Activated CD8-positive, alpha-beta memory T cell treated with anti-CD3 and anti-CD28 coated beads for 24 hours (primary cell): ENCODE results near the gene TFCP2L1.

Experiments used
- DNase-seq: peaks from one replicate; pipeline ENCODE4 v3.0.0-alpha.2; 2020

The TFCP2L1 gene

DNA sequence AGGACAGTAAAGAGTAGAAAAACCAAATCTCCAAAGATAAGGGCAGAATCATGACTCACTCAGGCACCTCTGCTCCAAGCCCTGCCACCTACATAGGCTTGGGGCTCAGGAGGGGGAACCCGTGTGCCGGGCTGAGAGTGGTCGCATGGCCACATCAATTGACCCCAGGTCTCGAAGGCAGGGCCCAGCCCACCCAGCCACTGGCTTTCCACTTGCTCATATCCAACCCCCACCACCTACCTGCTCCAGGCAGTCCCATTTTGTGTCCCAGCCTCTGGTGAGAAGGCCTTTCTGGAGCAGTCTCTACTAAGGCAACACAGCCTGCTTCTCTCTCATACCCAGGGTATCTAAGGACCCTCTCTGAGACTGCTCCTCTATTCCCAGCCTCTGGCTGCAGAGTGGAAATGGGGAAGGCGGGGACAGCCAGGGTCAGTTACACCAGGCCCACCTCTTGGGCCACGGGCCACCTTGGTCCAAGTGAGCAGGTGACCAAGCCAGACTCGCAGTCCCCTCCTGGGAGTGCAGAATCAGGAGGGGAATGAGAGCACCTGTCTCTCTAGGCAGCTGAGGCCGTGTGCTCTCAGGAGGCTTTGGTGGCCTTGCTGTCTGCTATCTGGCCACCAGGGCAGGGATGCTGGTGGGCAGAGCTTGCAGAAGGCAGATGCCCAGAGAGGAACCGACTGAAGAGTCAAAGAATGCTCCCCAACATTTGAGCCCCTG, 20.8 kb downstream of the TFCP2L1 start:
- DNase-seq, result no peak

DNA sequence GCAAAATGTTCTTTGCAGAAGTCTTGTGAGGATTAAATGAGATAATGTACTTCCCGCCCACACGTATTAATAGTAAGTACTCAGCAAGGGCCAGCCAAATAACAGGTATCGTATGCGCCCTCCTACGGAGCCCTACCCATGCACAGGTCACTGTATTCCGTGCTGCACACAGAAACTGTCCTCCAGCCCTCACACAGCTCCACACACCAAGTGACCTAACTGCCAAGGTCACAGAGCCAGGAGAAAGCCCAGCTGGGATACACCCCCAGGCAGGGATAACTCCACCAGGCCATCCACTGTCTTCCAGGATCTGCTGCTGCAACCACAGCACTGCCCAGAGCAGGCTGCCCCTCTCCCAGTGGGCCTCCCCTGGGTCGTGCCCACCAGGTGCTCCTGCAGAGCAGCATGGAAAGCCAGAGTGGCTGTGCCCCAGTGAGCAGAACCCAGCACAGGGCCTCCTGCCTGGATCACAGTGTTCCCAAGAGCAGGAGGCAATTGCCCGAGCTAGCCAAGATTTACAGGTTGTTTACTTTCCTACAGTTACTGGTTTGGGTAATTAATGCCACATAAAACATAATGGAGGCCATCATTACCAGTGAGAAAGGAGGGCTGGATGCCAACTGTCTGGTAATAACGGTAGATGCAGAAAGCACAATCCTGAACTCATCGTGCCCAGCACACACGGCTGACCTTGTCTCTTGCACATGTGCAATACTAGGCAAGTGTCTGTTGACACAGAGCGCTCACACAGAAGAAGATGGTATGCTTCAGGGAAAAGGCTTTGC, 24.4 kb downstream of the TFCP2L1 start:
- DNase-seq, result no peak

GRCh38 chr2:121258051-121258450, 27.0 kb downstream of the TFCP2L1 start:
- DNase-seq, result no peak

DNA sequence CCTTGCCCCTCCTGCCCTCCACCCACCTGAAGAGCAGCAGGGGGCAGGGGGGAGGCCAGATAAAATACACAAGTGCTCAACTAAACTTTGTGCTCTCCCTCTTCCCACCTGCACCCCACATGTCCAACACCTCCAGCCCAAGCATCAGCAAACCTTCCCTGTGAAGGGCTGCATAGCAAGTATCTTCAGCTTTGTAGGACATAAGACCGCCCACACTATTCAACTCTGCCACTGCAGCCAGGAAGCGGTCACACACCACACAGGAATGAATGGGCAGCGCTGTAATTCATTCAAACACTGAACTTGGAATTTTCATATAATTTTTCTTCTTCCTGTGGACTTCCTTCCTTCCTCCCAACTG, 27.5 kb downstream of the TFCP2L1 start:
- DNase-seq, result no peak

DNA sequence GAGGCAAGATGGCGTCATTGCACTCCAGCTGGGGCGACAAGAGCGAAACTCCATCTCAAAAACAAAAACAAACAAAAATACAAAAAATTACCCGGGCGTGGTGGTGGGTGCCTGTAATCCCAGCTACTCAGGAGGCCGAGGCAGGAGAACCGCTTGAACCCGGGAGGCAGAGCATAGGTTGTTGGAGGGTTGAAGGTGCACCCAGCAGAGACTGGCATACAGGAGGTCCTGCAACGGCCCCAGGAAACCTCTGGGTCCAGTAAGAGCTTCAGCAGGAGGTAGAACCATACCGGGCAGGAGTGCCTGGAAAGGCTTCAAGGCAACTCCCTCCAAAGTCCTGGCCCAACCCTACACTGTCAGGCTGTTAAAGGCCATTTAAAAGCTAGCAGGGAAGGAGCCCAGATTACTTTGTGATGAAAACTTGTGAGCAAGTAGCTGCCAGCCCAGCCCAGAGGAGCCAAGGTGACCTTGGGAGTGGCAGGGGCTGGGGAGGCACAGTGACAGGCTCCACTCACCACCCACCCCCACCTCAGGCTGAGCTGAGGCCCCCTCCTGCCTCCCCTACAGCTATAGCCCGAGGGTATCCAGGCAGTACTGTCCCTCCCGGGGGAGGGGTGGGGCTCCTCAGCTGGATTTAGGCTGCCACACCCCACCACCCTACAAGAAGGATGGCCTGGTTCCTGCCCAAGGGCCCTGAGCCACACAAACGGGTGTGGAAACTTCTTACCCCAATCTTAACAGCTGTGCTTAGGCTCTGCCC, 28.1 kb downstream of the TFCP2L1 start:
- DNase-seq, result no peak

DNA sequence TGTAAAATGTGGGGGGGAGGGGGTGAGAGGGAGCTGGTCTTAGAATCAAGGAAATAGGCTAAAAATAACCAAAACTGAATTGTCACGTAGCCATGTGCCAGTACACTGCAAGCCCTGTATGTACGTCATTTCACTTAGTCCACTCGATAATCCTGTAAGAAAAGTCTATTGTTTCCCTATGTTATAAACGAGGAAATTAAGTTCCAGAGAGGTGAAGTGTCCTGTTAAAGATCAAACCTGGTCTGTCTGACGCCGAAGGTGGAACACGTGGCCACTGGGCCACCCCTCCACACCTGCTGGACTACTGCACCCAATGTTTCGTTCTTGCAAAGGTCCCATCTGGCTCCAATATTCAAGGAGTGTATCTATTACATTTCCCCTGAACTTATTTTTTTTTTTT, 29.6 kb downstream of the TFCP2L1 start:
- no peak for DNase-seq

DNA sequence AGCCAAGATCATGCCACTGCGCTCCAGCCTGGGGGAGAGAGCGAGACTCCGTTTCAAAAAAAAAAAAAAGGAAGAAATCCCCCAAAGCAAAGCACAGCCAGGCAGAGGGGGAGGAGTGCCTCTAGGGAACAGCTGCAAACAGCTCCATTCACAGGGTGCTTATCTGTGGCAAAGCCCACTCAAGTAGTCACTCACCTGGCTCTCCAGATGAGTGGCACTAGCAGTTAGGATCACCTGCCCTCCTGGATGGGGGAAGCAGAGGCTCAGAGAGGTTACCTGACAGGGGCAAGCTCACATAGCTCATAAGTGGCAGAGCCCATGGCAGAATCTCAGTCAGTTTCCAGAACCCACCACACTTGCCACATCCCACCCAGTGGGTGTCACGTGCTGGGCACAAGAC, 30.3 kb downstream of the TFCP2L1 start:
- no peak for DNase-seq

DNA sequence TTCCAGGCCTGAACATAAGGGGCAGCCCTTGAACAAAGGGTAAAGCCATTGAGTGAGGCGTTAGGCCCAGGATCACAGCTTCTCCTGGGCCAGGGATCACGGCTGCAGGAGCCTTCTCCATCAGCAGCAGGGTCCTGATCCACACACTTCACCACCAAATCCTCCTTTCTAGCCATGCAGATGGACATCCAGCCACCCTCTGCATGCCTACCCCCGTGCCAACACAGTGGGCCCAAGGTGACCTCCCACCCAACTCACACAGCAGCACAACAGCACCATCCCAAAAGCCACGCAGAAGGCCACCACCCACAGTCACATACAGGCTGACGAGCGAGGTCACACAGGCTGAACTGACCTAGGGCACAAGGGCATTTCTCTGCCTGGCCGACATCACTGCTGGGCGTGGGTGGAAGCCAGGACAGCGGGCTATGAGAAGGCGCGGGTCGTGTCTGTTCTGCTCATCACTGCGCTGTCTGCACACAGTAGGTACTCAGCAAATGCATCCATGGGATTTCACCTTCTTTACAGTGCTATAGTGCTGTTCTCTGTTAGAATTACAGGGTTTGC, 31.2 kb downstream of the TFCP2L1 start:
- no peak for DNase-seq

GRCh38 chr2:121253021-121253673, 31.9 kb downstream of the TFCP2L1 start:
- DNase-seq, result no peak

DNA sequence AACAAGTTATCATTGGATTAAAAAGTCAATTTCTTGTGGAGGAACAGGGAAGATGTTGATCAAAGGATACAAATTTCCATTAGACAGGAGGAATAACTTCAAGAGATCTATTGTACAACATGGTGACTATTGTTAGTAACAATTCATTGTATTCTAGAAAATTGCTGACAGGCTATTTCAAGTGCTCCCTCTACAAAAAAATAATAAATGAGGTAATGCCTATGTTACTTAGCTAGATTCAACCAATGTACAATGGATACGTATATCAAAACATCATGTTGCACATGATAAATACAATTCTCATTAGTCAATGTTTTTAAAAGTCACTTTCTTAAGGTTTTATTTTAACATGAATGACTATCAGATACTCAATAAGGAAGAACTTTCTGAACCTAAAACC, 33.5 kb downstream of the TFCP2L1 start:
- no peak for DNase-seq

DNA sequence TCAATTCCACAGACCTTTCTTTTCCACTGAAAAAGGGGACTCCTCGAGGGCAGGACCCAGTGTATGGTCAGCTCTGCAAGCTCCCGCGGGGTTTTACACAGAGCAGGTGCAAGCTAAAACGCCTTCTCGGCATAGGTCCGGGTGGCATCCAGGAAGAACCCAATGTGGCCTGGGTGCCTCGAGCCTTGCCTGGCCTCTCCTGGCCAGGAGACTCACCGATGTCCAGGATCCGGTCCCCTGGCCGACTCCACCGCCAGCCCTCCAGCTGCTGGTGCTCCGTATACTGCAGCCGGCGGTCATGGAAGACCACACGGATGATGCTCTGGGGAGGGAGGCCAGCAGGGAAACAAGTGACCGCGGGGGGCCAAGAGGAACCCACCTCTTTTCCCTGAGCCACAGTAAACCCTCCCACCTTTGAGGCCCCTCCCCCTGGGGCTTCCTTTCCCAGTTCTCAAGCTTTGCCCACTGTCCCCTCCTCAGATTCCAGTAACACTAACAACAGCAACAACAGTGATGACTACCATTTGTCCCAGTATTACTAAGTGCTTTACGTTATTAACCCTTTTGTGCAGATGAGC, 36.1 kb downstream of the TFCP2L1 start:
- DNase-seq, result no peak

DNA sequence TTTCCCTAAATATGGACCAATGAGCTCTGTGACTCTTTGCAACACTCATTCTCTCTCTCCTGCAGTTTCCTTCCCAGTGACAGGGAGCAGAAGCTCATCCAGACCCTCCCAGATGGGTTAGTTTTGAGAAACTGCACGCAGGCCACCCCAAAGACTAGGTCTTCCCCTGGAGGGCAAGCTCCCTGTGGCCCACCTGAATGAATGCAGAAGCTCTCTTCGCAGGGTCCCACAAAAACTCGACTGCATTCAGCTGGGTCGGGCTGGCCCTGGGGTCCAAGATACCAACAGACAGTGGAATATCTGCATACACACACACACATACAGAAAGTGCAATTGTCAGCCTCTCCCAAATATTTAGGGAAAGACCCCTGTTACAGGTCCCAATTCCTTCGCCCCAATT, 37.0 kb downstream of the TFCP2L1 start:
- DNase-seq, result no peak

GRCh38 chr2:121247534-121247933, 37.5 kb downstream of the TFCP2L1 start:
- no peak for DNase-seq

DNA sequence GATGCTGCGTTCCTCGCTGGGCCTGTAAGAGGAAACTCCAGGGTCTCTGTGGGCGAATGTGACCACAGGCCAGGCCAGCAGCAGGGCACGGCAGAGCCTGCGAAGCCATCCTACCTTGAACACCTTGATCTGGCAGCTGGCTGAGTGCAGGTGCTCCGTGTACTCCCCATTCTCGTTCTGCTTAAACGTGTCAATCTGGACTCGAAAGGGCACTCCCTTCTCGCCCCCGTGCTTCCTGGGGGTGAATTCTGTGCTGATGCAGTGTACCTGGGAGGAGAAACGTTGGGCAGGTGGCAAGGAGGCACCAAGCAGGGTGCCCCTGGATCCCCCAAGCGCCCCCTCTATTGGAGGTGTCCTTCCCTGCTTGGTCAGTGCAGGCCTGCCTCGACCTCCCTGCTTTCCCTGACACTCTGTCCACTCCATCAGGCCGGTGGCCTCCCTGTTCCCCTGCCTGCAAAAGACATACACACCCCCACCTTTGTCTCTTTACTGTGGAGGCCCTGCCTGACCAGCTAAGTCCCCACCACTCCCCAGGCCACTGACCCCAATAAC, 38.2 kb downstream of the TFCP2L1 start:
- DNase-seq, result no peak

- no peak for DNase-seq
Observed at GRCh38 chr2:121245913-121246312, 39.1 kb downstream of the TFCP2L1 start.

DNA sequence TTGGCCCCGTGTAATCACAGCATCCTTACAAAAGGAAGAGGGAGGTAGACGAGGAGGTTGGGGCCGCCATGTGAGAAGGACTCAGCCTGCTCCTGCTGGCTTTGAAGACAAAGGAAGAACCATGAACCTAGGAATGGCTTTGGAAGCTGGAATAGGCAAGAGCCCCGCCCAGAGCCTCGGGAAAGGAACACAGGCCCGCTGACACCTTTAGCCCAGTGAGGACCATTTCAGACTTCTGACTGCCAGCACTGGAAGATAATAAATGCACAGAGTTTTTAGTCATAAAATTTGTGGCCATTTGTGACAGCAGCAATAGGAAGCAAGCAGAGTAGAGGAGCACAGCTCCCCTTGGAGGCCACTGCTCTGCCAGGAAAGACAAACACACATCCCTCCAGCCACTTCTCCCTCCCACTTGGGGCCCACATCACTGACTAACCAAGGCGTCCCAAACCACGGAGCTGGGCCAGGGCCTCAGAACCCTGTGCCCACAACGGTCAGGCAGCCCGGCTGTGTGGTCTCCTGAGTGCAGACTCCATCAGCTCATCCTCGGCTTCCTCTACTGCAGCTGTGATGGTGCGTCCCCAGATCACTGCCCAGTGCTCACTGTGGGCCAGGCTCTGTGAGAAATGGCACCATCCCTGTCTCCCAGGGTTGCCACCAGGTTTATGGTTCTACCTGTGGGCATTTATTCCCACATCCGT, 39.7 kb downstream of the TFCP2L1 start:
- DNase-seq, result no peak

DNA sequence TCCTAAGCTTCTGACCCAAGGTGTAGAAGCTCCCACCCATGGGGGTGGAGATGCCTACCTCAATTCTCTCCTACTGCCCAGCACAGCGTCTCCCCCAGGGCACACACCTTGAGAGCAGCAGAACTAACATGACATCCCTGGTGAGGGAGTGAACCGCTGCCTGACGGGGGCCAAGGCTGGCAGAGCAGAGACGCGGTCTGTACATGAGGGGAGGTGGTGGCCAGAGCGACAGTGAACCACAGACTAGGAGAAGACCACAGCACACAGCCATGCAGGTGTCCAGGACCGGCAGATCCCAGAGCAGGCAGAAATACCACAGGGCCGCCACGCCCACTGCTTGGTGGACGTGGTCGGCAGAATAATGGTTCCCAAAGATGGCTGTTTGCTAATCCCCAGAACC, 40.4 kb downstream of the TFCP2L1 start:
- DNase-seq, result no peak

DNA sequence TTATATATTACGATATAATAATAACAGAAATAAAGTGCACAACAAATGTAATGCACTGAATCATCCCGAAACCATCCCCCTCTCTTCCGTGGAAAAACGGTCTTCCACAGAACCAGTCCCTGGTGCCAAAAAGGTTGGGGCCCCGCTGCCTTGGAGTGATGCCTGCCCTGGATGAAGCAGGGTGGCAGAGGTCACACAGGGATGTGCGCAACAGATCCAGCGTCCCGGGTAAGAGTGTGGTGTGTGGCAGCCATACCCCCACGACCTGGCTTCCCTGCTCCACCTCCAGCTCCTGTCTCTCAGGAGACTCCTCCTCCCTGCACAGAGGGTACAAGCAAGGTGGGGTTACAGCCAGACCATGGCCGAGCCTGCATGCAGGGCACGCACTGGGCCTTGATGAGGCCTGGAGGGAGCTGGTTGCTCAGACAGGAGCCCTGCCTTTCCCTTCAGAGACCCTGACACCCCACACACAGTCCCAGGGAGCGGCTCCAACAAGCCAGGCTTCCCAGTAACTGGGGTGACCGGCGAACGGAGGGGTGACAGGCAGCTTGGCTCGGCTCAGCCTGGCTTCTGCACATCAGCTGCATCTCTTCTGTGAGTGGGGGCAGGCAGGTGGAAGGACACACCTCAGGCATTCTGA, 41.1 kb downstream of the TFCP2L1 start:
- no peak for DNase-seq

GRCh38 chr2:121242976-121243375, 42.0 kb downstream of the TFCP2L1 start:
- DNase-seq, result no peak

DNA sequence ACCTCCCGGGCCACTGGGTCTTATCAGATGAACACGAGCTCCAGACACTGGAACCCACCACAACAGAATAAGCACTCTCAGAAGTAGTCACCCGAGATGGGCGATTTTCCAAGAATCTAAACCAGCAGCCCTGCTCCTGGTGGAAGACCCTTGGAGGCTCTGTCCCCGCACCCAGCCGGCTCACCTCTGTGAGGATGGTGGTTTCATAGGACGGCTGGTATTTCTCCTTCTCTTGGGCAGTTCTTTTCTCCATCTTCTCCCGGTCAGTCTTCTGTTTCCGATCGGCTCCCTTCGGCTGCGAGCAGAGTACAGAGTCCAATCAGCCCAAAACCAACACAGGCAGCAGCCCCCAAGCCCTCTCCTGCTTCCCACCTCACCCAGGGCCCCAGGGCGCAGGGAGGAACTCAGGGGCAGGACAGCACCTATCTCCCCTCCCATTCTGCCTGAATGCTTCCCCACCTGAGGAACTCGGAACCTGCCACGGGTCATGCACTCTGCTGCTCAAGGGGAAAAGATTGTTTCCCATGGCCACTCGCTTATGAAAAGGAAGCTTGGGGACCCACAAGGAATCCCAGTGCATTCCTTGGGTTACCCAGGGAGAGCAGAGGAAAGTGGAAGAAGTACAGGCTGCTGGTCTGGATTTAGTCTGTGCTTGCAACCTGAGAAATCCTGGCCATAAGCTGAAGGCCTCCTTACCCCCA, 42.7 kb downstream of the TFCP2L1 start:
- no peak for DNase-seq

- no peak for DNase-seq
Observed at GRCh38 chr2:121241466-121241865, 43.5 kb downstream of the TFCP2L1 start.
